GM19023 (cell line): Measurements from ENCODE around the gene EMP1.

Source experiments
- ATAC-seq: cut with Tn5 transposase; IDR thresholded peaks from one replicate; pipeline ENCODE4 v1.9.1; 2021; ENCODE audit warnings: mild to moderate bottlenecking, moderate library complexity; ENCODE audit not compliant: unreplicated experiment

The EMP1 gene

GRCh38 chr12:13218641-13219040 is 22.1 kb downstream of the EMP1 start:
- ATAC-seq: no peak

- no peak for ATAC-seq
Measured at GRCh38 chr12:13219320-13219719, 22.8 kb downstream of the EMP1 start.

GRCh38 chr12:13220838-13221237 is 24.3 kb downstream of the EMP1 start:
- ATAC-seq: no peak

GRCh38 chr12:13222076-13222475 is 25.6 kb downstream of the EMP1 start:
- ATAC-seq: no peak

GRCh38 chr12:13223179-13223804 is 26.8 kb downstream of the EMP1 start:
- ATAC-seq: no peak

- ATAC-seq: no peak
Measured at GRCh38 chr12:13223941-13224340, 27.4 kb downstream of the EMP1 start.

GRCh38 chr12:13227191-13227590 is 30.7 kb downstream of the EMP1 start:
- no peak for ATAC-seq

- no peak for ATAC-seq
Measured at GRCh38 chr12:13228579-13228978, 32.1 kb downstream of the EMP1 start.

GRCh38 chr12:13229504-13229903 is 33.0 kb downstream of the EMP1 start:
- ATAC-seq: no peak

- ATAC-seq: no peak
Measured at GRCh38 chr12:13230500-13230899, 34.0 kb downstream of the EMP1 start.

GRCh38 chr12:13233830-13234641 is 37.5 kb downstream of the EMP1 start:
- no peak for ATAC-seq

GRCh38 chr12:13238204-13238603 is 41.7 kb downstream of the EMP1 start:
- ATAC-seq: no peak

GRCh38 chr12:13241833-13242488 is 45.4 kb downstream of the EMP1 start:
- no peak for ATAC-seq

- no peak for ATAC-seq
Measured at GRCh38 chr12:13242936-13243335, 46.4 kb downstream of the EMP1 start.

- ATAC-seq: no peak
Measured at GRCh38 chr12:13243516-13244070, 47.1 kb downstream of the EMP1 start.

- no peak for ATAC-seq
Measured at GRCh38 chr12:13247596-13247995, 51.1 kb downstream of the EMP1 start.

- ATAC-seq: no peak
Measured at GRCh38 chr12:13248964-13249363, 52.4 kb downstream of the EMP1 start.

GRCh38 chr12:13250416-13250815 is 53.9 kb downstream of the EMP1 start:
- no peak for ATAC-seq

- no peak for ATAC-seq
Measured at GRCh38 chr12:13251521-13251920, 55.0 kb downstream of the EMP1 start.

GRCh38 chr12:13252024-13252423 is 55.5 kb downstream of the EMP1 start:
- no peak for ATAC-seq

GRCh38 chr12:13252616-13253015 is 56.1 kb downstream of the EMP1 start:
- no peak for ATAC-seq
